SU-DHL-6 (cell line): Measurements from ENCODE around the gene CCDC54.

Experiments used
- H2AFZ ChIP-seq: fragments of 200-600 bp; sonication (generic); 2 replicates; pipeline ENCODE4 v1.6.1; 2014; ENCODE audit warnings: low read depth, mild to moderate bottlenecking, moderate library complexity, mixed read lengths, antibody characterized with exemption, low read length; ENCODE audit not compliant: severe bottlenecking
- H3F3A ChIP-seq: fragments of 200-600 bp; shearing (Covaris generic); 2 replicates; pipeline ENCODE4 v1.6.0; 2016; ENCODE audit warnings: antibody characterized with exemption, mild to moderate bottlenecking; ENCODE audit not compliant: insufficient read depth
- H3K27ac ChIP-seq: fragments of 200-600 bp; sonication (generic); 2 replicates; pipeline ENCODE4 v1.5.1; 2016; ENCODE audit warnings: low read depth, mild to moderate bottlenecking, low read length, moderate library complexity, mixed read lengths
- H3K27me3 ChIP-seq: fragments of 200-600 bp; sonication (generic), shearing (Covaris generic); 2 replicates; pipeline ENCODE4 v1.6.0; 2014; ENCODE audit warnings: mild to moderate bottlenecking, low read length
- H3K36me3 ChIP-seq: fragments of 200-600 bp; sonication (generic); 2 replicates; pipeline ENCODE4 v1.6.1; 2014; ENCODE audit warnings: mild to moderate bottlenecking, low read length, mixed read lengths
- H3K4me2 ChIP-seq: fragments of 300-600, 200-600 bp; shearing (Covaris generic), sonication (generic); 2 replicates; pipeline ENCODE4 v1.6.0; 2014; ENCODE audit warnings: low read length, low read depth, mild to moderate bottlenecking; ENCODE audit not compliant: poor library complexity, severe bottlenecking
- H3K4me3 ChIP-seq: fragments of 200-600 bp; sonication (generic); 2 replicates; pipeline ENCODE4 v1.5.1; 2014; ENCODE audit warnings: antibody characterized with exemption, low read length, mild to moderate bottlenecking, mixed read lengths; ENCODE audit not compliant: insufficient read depth, poor library complexity, severe bottlenecking
- H3K79me2 ChIP-seq: fragments of 200-600 bp; sonication (generic); 2 replicates; pipeline ENCODE4 v1.6.1; 2014; ENCODE audit warnings: mild to moderate bottlenecking, low read length, moderate library complexity; ENCODE audit not compliant: insufficient read depth
- H3K9ac ChIP-seq: fragments of 200-600 bp; sonication (generic); 2 replicates; pipeline ENCODE4 v1.7.0; 2014; ENCODE audit warnings: mild to moderate bottlenecking, low read length
- H3K9me2 ChIP-seq: fragments of 200-600 bp; sonication (generic); replicated peaks from 2 replicates; pipeline ENCODE4 v1.6.1; 2014; ENCODE audit warnings: low read length; ENCODE audit not compliant: insufficient read depth
- H3K9me3 ChIP-seq: fragments of 200-600 bp; sonication (generic); 2 replicates; pipeline ENCODE4 v1.6.1; 2014; ENCODE audit warnings: low read length, mixed read lengths; ENCODE audit not compliant: insufficient read depth
- H4K20me1 ChIP-seq: fragments of 200-600 bp; sonication (generic); 2 replicates; pipeline ENCODE4 v1.6.1; 2014; ENCODE audit warnings: low read depth, mild to moderate bottlenecking, antibody characterized with exemption, low read length, moderate library complexity, mixed read lengths
- CTCF ChIP-seq: fragments of 200-600 bp; sonication (generic); IDR thresholded peaks from one replicate; pipeline ENCODE4 v1.5.1; 2017; ENCODE audit warnings: antibody characterized with exemption, mild to moderate bottlenecking, low read length, moderate library complexity; ENCODE audit not compliant: insufficient read depth, poor library complexity, severe bottlenecking
- EZH2phosphoT487 ChIP-seq: fragments of 200-600 bp; sonication (generic), shearing (Covaris generic); conservative IDR thresholded peaks from 2 replicates; pipeline ENCODE4 v1.6.1; 2018; ENCODE audit warnings: mild to moderate bottlenecking, antibody characterized with exemption, low read length, moderate library complexity, mixed read lengths

CCDC54 gene

GRCh38 chr3:107404727-107405469, 27.7 kb downstream of the CCDC54 start:
- no peaks in the 10 kb centered on the region for H3K79me2 ChIP-seq
- no peaks in the 10 kb centered on the region for H3K27me3 ChIP-seq
- H3K9ac ChIP-seq: no peak overlapping the region
- no peaks in the 10 kb centered on the region for H3K9me2 ChIP-seq
- H4K20me1 ChIP-seq: no peaks in the 10 kb centered on the region
- H2AFZ ChIP-seq: no peak overlapping the region
- no peak overlapping the region for H3K4me2 ChIP-seq
- no peaks in the 10 kb centered on the region for H3K9me3 ChIP-seq
- no peaks in the 10 kb centered on the region for H3K36me3 ChIP-seq
- H3K4me3 ChIP-seq: no peak overlapping the region
- no peak overlapping the region for H3K27ac ChIP-seq
- no peaks in the 10 kb centered on the region for H3F3A ChIP-seq
- TF ChIP-seq CTCF (no peak), EZH2phosphoT487 (no peak)

GRCh38 chr3:107407355-107407754, 30.1 kb downstream of the CCDC54 start:
- no peak overlapping the region for H3K4me2 ChIP-seq
- no peak overlapping the region for H2AFZ ChIP-seq
- H3K36me3 ChIP-seq: no peaks in the 10 kb centered on the region
- no peaks in the 10 kb centered on the region for H4K20me1 ChIP-seq
- no peak overlapping the region for H3K9ac ChIP-seq
- H3K79me2 ChIP-seq: no peaks in the 10 kb centered on the region
- no peak overlapping the region for H3K27ac ChIP-seq
- no peaks in the 10 kb centered on the region for H3F3A ChIP-seq
- TF ChIP-seq CTCF (no peak), EZH2phosphoT487 (no peak)
- H3K9me2 ChIP-seq: no peaks in the 10 kb centered on the region
- no peaks in the 10 kb centered on the region for H3K27me3 ChIP-seq
- no peaks in the 10 kb centered on the region for H3K9me3 ChIP-seq
- no peak overlapping the region for H3K4me3 ChIP-seq

GRCh38 chr3:107408513-107408912, 31.3 kb downstream of the CCDC54 start:
- Histone ChIP-seq H3K9ac (no peak overlapping the region), H3F3A (no peaks in the 10 kb centered on the region), H3K27ac (no peak overlapping the region), H4K20me1 (no peaks in the 10 kb centered on the region), H3K27me3 (no peaks in the 10 kb centered on the region), H3K9me2 (no peaks in the 10 kb centered on the region), H3K36me3 (no peaks in the 10 kb centered on the region), H3K4me3 (no peak overlapping the region), H3K9me3 (no peaks in the 10 kb centered on the region), H2AFZ (no peak overlapping the region), H3K79me2 (no peaks in the 10 kb centered on the region), H3K4me2 (no peak overlapping the region)
- no peak for TF ChIP-seq CTCF
- TF ChIP-seq EZH2phosphoT487: no peak
